Loucy (cell line): Measurements from ENCODE around the gene ENTR1.
"Not testable (repeated sequence)": the region's sequence is repeated elsewhere in the genome, so short reads cannot be mapped to it uniquely, and the experiment has no call there.

Source experiments
- EZH2phosphoT487 ChIP-seq: fragments of 200-600 bp; IDR thresholded peaks from 2 replicates; pipeline ENCODE4 v1.6.1; 2018; ENCODE audit warnings: antibody characterized with exemption, mild to moderate bottlenecking, moderate library complexity, borderline replicate concordance
- TF ChIP-seq, protein P1 (sequence below): fragments of 200-600 bp; sonication (generic); conservative IDR thresholded peaks from 2 replicates; pipeline ENCODE4 v1.5.1; 2014; ENCODE audit warnings: mild to moderate bottlenecking, antibody characterized with exemption, low read length

DNA sequence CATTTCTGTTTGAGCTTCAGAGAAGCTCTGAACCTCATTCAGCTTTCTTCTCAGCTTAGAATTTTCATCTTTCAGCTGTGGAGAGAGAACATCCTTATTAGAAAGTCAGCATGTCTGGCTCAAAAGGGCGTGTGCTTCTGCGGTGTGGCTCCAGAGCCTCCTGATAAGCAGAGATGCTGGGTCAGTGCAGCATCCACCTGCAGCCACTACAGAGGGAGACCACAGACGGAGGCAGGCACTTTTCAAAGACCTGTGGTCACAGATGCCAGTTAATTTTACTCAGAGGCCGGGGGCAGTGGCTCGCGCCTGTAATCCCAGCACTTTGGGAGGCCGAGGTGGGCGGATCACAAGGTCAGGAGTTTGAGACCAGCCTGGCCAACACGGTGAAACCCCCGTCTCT, 4.5 kb downstream of the ENTR1 start:
- TF ChIP-seq, protein P1, sequence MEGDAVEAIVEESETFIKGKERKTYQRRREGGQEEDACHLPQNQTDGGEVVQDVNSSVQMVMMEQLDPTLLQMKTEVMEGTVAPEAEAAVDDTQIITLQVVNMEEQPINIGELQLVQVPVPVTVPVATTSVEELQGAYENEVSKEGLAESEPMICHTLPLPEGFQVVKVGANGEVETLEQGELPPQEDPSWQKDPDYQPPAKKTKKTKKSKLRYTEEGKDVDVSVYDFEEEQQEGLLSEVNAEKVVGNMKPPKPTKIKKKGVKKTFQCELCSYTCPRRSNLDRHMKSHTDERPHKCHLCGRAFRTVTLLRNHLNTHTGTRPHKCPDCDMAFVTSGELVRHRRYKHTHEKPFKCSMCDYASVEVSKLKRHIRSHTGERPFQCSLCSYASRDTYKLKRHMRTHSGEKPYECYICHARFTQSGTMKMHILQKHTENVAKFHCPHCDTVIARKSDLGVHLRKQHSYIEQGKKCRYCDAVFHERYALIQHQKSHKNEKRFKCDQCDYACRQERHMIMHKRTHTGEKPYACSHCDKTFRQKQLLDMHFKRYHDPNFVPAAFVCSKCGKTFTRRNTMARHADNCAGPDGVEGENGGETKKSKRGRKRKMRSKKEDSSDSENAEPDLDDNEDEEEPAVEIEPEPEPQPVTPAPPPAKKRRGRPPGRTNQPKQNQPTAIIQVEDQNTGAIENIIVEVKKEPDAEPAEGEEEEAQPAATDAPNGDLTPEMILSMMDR: not testable (repeated sequence)
- not testable (repeated sequence) for TF ChIP-seq EZH2phosphoT487
